T-helper 17 cell (primary cell): ENCODE results near the gene COL17A1. TPM values are rescaled to one million over a fixed set of nuclear protein-coding genes. Genes with fewer than 3 reads are reported as not detected.
A peak's percentile ranks its signal among the peaks of the same experiment; 100 is the strongest.

ENCODE experiments used
- ATAC-seq: fragments of 150-1000 bp; cut with Tn5 transposase; 2 replicates; pipeline ENCODE4 v1.10.0; 2021; ENCODE audit warnings: mild to moderate bottlenecking, moderate library complexity
- DNase-seq, 3 donors: peaks; one replicate each; pipeline versions ENCODE4 v3.0.0 to v3.0.0-alpha.2; 2020 to 2021
- H3K9me3 ChIP-seq: one replicate; pipeline ENCODE4 v1.7.0; 2013; ENCODE audit warnings: low read length, mild to moderate bottlenecking; ENCODE audit not compliant: control insufficient read depth, poor library complexity, severe bottlenecking
- H3K27ac Mint-ChIP-seq: one replicate; pipeline ENCODE4 v1.8.0; 2022; ENCODE audit warnings: mild to moderate bottlenecking, moderate library complexity, mixed read lengths
- H3K27me3 Mint-ChIP-seq: one replicate; pipeline ENCODE4 v1.8.0; 2022; ENCODE audit warnings: mixed read lengths
- H3K36me3 Mint-ChIP-seq: one replicate; pipeline ENCODE4 v1.8.0; 2022; ENCODE audit warnings: low read depth, mixed read lengths
- H3K4me1 Mint-ChIP-seq: one replicate; pipeline ENCODE4 v1.8.0; 2022; ENCODE audit warnings: mild to moderate bottlenecking, mixed read lengths
- H3K4me3 Mint-ChIP-seq: one replicate; pipeline ENCODE4 v1.8.0; 2022; ENCODE audit warnings: mild to moderate bottlenecking, moderate library complexity, mixed read lengths
- total RNA-seq, 4 donors: library from RNA in 2 of 4; stranded (reverse) in 2 of 4; gene quantifications; one replicate each; pipeline ENCODE4 v1.2.3 and lab custom pipeline; 2022 to 2026

COL17A1 gene
- total RNA-seq, 2 donors from 2014 or later, result not detected

DNA sequence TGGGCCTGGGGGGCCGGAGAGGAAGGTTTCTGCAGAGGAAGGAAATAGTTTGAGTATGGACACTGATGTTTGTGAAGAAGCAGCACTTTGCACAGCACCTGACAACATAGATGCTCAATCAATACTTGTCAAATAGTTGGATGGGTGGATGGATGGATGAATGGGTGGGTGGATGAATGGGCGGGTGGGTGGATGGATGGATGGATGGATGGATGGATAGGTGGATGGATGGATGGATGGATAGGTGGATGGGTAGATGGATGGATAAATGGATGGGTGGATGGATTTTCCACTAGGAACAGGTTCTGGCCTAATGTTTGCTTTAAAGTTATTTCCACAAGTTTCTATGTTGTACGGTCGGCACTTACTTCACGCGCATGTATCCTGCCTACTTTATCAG, 45.3 kb downstream of the COL17A1 start:
- Mint-ChIP-seq H3K27me3 (no peaks in the 10 kb centered on the region), H3K27ac (no peak overlapping the region), H3K4me3 (no peak overlapping the region), H3K4me1 (peaks cover 8% of the 10 kb centered on the region), H3K36me3 (no peaks in the 10 kb centered on the region)
- ATAC-seq (no peak), DNase-seq (no peak)
- H3K9me3 ChIP-seq, result no peaks in the 10 kb centered on the region

DNA sequence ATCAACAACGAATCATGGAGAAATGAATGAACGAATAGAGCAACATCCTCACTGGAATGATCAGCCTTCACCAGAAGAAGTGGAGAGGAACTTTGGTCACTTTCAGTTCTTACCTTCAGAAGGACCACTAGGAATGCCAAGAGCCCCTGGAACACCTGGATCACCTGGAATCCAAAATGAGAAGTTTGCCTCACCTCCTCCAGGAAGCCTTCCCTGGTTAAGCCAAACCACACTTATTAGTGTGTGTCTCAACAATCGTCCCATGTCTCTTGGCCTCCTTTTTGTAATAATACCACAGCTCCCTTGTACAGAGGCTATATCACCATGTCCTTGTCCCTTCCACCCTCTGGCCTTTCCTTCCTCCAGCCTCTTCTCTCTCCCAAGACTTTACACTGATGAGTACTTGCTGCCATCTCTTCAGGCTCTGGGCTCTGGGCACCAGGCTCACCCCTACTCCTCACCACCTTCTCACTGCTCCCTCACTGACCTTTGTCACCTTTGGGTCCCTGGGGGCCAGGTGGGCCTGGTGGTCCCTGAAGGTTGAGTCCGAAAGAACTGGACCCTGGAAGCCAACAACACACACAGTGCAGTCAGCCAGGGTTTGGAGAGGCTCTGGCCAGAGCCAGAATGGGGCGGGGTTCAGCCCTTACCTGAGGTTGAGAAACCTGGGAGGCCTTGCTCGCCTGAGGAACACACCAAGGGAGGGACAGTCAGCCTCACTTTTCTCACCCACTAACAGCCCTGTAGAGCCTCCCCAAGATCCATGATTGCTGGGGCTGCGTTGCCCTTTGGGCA, 46.5 kb downstream of the COL17A1 start:
- Mint-ChIP-seq H3K4me1 (peaks cover 8% of the 10 kb centered on the region), H3K36me3 (no peaks in the 10 kb centered on the region), H3K27ac (no peak overlapping the region), H3K4me3 (no peak overlapping the region), H3K27me3 (no peaks in the 10 kb centered on the region)
- DNase-seq (no peak), ATAC-seq (no peak)
- H3K9me3 ChIP-seq, result no peaks in the 10 kb centered on the region

DNA sequence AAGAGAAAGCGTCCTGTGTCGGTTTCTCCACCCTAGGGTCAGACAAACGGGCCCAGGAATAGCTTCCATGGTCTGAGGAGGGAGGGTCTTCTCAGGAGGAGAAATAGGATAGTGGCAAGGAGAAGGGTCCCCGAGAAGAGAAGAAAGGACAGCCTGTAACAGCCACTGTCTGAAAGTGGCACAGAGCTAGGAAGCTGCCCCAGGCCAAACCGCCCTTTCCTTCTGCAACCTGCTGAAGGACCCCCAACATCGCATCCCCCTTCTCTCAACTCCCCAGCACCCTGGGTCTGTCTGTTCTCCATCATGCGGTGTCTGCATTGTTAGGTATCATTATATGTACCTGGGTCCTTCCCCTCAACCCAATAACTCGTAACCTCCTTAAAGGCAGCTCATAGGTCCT, 47.1 kb downstream of the COL17A1 start:
- H3K9me3 ChIP-seq, result no peaks in the 10 kb centered on the region
- DNase-seq (no peak), ATAC-seq (no peak)
- Mint-ChIP-seq H3K4me3 (no peak overlapping the region), H3K27ac (no peak overlapping the region), H3K27me3 (no peaks in the 10 kb centered on the region), H3K4me1 (peaks cover 8% of the 10 kb centered on the region), H3K36me3 (no peaks in the 10 kb centered on the region)

DNA sequence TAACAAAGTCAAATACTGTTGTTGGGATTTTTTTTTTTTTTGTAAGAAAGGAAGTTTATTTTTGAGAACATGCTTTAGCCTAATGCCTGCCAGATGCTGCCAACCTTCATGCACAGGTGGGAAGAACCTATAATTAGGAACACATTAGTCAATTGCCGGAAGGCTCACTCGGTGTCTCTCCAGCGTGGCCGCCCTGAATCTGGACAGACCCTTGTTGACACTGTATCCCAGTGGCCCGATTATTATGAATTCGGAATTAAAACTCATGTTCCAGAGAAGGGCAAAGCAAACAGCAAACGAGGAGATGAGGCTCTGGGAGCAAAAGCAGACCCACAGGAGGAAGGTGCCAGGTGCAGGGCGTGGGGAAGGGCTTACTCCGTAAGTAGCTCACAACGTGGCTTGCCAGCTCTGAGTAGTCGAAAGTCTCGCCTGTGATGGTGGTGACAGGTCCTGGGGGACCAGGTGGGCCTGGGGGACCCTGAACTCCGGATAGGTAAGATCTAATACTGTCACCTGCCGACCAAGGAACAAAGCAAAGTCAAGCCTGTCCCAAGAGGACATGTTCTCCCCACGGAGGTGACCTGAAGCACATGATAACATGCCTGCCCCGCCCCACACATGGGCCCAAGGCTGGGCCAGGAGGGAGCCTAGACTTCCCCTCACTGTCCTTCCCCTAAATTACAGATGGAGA, 48.3 kb downstream of the COL17A1 start:
- no peaks in the 10 kb centered on the region for H3K27me3 Mint-ChIP-seq
- H3K27ac Mint-ChIP-seq, result no peak overlapping the region
- H3K36me3 Mint-ChIP-seq, result no peaks in the 10 kb centered on the region
- no peak for DNase-seq
- H3K4me3 Mint-ChIP-seq, result no peak overlapping the region
- peaks cover 6% of the 10 kb centered on the region for H3K4me1 Mint-ChIP-seq
- no peaks in the 10 kb centered on the region for H3K9me3 ChIP-seq
- no peak for ATAC-seq

DNA sequence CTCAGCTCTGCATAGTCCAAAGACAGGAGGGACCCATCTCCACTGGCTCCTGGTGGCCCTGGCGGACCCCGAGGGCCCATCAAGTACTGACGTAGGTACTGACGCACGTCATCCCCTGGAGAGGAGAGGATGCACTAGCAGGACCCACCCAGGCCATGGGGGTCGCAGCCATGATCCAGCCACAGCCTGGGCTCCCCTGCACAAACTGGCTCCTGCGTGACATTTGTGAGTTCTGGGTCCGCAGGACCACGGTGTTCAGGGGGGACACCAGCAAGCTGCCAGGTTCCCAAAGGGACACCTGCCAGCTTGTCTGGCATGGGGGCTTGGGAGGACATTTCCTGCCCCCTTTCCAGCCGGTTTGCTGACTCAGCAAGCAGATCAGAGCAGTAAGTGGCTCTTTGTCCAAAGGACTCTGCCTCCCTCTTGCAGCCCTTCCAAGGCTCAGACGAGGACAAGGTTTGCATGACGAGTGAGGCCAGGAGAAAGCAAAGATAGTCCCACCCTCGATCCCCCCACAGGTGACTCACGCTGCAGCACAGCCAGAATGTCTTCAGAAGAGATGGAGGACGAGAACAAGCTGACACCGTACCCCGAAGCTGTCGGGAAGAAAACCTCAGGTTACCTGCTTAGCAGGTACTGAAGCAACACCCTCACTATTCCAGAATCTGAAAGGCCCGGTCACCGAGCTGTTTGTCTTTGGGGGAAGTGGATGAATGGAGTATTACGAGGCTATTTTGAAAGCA, 49.0 kb downstream of the COL17A1 start:
- H3K36me3 Mint-ChIP-seq, result peaks cover under 1% of the 10 kb centered on the region
- ATAC-seq, result no peak
- no peak overlapping the region for H3K4me3 Mint-ChIP-seq
- H3K4me1 Mint-ChIP-seq, result peaks cover 8% of the 10 kb centered on the region
- H3K9me3 ChIP-seq, result no peaks in the 10 kb centered on the region
- H3K27me3 Mint-ChIP-seq, result no peaks in the 10 kb centered on the region
- H3K27ac Mint-ChIP-seq, result peak overlapping the region; percentile 10
- DNase-seq, result no peak

DNA sequence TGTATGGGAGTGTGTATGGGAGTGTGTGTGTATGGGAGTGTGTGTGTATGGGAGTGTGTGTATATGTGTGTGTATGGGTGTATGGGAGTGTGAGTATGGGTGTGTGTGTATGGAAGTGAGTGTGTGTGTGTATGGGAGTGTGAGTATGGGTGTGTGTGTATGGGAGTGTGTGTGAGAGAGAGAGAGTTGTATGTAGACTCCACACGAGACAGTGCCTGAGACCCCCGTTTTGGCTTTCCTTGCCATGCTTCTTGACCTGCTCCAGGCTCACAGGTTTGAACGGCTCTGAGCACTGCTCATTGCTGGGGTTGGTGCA, 49.7 kb downstream of the COL17A1 start:
- no peak overlapping the region for H3K27ac Mint-ChIP-seq
- no peaks in the 10 kb centered on the region for H3K9me3 ChIP-seq
- no peaks in the 10 kb centered on the region for H3K27me3 Mint-ChIP-seq
- H3K36me3 Mint-ChIP-seq, result peaks cover 4% of the 10 kb centered on the region
- H3K4me3 Mint-ChIP-seq, result no peak overlapping the region
- no peak for DNase-seq
- peaks cover 11% of the 10 kb centered on the region for H3K4me1 Mint-ChIP-seq
- peak; percentile 23 for ATAC-seq

DNA sequence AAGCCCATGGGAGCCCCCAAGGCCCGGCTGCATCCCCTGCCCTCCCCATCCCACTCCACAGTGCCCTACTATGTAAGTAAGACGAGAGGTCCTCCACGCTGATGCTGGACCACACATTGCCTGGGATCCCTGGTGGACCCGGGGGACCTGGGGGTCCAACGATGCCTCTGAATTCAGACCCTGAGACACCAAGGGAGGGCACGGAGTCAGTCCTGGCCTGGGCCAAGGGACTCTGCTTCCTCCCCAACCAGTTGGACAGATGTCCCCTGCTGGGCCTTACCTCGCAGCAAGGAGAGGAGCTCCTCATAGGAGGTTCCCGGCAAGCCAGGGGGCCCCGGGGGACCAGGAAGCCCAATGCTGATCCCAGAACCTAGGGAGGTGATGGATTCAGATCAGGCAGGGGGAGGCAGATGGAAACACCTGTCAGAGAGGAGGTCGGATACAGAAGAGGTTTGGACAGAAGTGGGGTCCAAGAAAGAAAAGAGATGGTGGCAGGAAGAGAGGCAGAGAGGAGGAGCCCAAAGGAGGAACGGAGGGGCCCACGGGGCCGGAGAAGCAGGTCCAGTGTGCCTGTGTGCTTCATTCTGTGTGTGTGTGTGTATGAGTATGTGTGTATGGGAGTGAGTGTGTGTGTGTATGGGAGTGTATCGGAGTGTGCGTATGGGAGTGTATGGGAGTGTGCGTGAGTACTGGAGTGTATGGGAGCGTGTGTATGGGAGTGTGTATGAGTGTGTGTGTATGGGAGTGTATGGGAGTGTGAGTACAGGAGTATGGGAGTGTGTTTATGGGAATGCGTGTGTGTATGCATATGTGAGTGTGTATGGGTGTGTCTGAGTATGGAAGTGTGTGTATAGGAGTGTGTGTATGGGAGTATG, 50.2 kb downstream of the COL17A1 start:
- DNase-seq (no peak), ATAC-seq (no peak)
- no peaks in the 10 kb centered on the region for H3K9me3 ChIP-seq
- peaks cover 4% of the 10 kb centered on the region for H3K36me3 Mint-ChIP-seq
- no peak overlapping the region for H3K27ac Mint-ChIP-seq
- H3K27me3 Mint-ChIP-seq, result no peaks in the 10 kb centered on the region
- peaks cover 11% of the 10 kb centered on the region for H3K4me1 Mint-ChIP-seq
- no peak overlapping the region for H3K4me3 Mint-ChIP-seq

DNA sequence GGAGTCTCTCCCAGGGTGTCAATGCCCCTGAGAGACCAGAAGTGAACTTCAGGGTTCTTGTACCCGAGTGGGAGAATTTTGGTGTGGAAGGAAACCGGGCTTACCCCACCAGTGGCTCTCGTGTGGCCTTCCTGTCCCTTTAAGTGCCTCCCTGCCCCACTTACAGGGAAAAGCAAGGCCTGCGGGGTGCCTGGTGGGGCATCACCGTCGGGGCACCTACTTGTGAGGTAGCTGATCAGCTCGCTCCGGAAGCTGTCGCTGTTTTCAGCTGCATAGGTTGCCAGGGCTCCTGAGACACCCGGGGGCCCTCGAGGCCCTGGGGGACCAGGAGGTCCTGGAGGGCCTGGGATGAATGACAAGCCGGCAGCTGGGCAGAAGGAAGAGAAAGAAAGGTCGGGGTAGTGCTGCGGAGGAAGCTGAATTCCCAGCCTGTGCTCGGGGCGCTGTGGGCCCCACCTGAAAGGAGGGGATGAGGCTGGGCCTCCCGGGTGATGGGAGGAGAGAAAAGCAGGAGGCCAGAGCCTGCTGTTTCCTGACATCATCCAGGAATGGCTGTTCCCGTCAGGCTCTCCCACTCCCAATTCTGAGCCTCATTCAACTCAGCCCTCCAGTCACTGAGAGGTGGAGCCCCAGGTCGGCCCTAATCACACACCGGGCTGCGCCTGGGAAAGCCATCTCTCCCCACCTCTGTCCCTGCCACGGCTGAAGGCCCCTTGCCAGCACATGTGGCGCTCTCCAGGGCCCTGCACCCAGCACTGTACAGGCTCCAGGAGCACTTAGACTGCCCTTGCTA, 51.1 kb downstream of the COL17A1 start:
- H3K4me3 Mint-ChIP-seq, result no peak overlapping the region
- no peak for ATAC-seq
- H3K27ac Mint-ChIP-seq, result no peak overlapping the region

DNA sequence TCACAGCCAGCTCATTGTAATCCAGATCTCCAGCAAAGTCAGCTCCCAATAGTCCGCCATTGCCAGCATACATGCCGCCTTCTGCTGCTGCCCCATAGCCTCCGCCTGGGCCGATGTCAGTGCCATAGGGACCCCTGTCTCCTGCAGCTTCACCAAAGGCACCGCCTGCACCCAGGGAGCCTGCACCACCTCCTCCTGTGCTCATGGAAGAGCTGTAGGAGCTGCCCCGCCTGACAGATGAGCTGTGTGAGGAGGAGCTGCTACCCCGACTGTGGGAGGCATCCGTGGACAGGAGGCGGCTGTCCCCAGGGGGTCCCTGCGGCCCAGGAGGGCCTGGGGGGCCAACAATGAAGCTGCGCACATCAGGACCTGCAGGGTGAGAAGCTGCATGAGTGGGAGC, 51.7 kb downstream of the COL17A1 start:
- ATAC-seq, result no peak
- Mint-ChIP-seq H3K27ac (no peak overlapping the region), H3K4me1 (peaks cover 11% of the 10 kb centered on the region), H3K36me3 (peaks cover 4% of the 10 kb centered on the region), H3K4me3 (no peak overlapping the region), H3K27me3 (no peaks in the 10 kb centered on the region)
- H3K9me3 ChIP-seq, result no peaks in the 10 kb centered on the region
- DNase-seq, result no peak

More for the DNA sequence above, 51.1 kb downstream of the COL17A1 start:
- no peaks in the 10 kb centered on the region for H3K9me3 ChIP-seq
- no peak for DNase-seq
- Mint-ChIP-seq H3K4me1 (peaks cover 11% of the 10 kb centered on the region), H3K27me3 (no peaks in the 10 kb centered on the region), H3K36me3 (peaks cover 4% of the 10 kb centered on the region)

DNA sequence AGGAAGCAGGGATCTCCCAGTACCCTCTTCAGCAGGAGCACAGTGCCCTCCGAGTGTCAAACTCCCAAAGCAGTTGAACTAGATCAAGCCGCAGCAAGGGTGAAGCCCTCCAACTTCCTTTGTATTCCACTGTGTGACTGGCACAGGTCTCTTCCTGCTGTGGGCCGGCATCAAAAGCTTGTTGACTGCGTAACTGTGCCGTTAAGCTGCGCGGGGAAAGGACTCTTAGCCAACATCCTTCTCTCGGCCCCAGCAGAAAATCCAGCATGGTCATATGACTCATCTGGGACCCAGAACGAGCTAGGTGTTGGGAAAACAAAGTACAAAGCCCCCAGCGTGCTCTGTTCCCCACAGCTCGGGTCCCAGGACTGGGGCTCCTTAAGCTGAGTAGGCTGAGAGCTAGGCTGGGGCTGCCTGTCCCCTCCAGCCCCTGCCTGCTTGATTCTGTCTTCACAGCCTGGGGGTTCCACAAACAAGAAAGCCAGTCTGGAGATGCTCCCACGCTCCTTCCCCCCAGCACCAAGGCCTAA, 52.2 kb downstream of the COL17A1 start:
- Mint-ChIP-seq H3K4me1 (peaks cover 11% of the 10 kb centered on the region), H3K27ac (no peak overlapping the region), H3K4me3 (no peak overlapping the region), H3K36me3 (peaks cover 4% of the 10 kb centered on the region), H3K27me3 (no peaks in the 10 kb centered on the region)
- no peak for DNase-seq
- no peak for ATAC-seq
- H3K9me3 ChIP-seq, result no peaks in the 10 kb centered on the region

DNA sequence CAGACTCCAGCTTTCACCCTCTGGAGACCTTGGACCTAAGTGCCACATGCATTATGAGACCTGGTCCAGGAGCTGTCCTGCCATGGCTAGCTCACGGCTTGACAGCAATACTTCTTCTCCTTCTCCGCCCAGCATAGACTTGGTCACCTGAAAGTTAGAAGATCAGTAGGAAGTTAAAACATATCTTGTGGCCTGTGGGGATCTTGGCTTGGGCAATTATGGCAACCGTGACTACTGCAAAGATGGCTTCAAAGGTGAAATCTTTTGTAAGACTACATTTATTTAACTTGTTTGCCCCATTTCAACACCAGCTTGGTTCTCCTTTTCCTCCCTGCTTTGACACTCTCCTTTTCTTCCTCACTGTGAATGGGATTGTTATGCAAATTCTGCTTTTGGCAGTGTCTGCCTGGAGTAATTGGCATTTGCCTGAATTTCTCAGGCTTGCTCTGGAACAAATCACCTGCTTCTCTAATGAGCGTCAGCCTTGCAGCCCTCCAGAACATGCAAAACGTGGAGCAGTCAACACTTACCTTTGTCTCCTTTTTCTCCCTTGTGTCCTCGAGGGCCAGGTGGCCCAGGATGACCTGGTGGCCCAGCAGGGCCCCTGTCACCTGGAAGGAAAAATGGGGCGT, 53.4 kb downstream of the COL17A1 start:
- Mint-ChIP-seq H3K27ac (no peak overlapping the region), H3K36me3 (peaks cover 4% of the 10 kb centered on the region), H3K4me3 (no peak overlapping the region), H3K4me1 (peaks cover 9% of the 10 kb centered on the region), H3K27me3 (no peaks in the 10 kb centered on the region)
- ATAC-seq, result no peak
- H3K9me3 ChIP-seq, result no peaks in the 10 kb centered on the region
- DNase-seq, result no peak

DNA sequence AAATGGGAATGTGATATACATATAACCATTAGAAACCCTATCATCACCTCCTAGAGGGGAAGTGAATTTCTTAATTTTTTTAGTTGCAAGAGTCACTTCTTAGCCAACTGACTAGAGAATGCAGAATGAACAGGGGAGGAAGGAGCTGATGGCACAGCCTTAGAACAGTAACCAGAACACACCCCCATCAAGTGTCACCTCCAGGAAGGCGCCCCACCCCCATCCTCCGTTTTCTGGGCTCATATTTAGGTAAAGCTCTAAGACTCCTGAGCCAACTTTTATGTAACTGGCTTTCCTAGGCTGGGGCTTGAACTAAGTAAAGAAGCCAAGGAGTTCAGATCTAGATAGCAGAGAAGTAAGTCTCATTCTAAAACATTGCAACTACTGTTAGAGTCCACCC, 54.0 kb downstream of the COL17A1 start:
- peaks cover 9% of the 10 kb centered on the region for H3K4me1 Mint-ChIP-seq
- no peak overlapping the region for H3K4me3 Mint-ChIP-seq
- H3K9me3 ChIP-seq, result no peaks in the 10 kb centered on the region
- DNase-seq, result no peak
- peak overlapping the region; percentile 34 for H3K27ac Mint-ChIP-seq
- no peak for ATAC-seq
- H3K36me3 Mint-ChIP-seq, result peaks cover 4% of the 10 kb centered on the region
- no peaks in the 10 kb centered on the region for H3K27me3 Mint-ChIP-seq
